ENCODE data around the gene MCEE. TPM values are rescaled to one million over a fixed set of nuclear protein-coding genes. Genes with fewer than 3 reads are reported as not detected.

MCEE gene
- total RNA-seq, 2 donors from 2014 or later: 5.8 to 10.6 TPM

DNA sequence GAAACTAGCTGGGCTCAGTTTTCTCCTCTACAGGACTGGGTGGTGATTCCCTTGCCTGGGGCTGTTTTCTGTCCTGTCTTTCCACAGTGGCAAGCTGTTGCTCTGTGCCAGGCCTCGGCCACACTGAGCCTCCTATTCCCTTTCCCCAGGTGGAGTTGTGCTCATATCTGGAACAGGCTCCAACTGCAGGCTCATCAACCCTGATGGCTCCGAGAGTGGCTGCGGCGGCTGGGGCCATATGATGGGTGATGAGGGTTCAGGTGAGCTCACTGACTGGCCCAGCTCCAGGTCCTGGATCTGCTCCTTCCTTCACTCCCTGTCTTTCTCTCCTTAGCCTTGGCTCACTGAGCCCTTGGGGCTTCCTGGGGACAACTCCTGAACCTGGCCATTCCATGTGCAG, 57.5 kb downstream of the MCEE start:
- ATAC-seq (ENCODE audit: insufficient number of reproducible peaks, low FRiP score, low read depth) (no peak), DNase-seq (ENCODE audit: low spot score) (no peak)
- Histone ChIP-seq H3K9me3 (no peaks in the 10 kb centered on the region), H3K36me3 (peaks cover 30% of the 10 kb centered on the region), H3K4me3 (no peak overlapping the region), H3K4me1 (ENCODE audit: control insufficient read depth in 1 of 2, low read depth in 2 of 2) (peaks cover 14 to 21% of the 10 kb centered on the region in 2 donors), H3K27me3 (replicated peaks; ENCODE audit: insufficient read depth) (no peaks in the 10 kb centered on the region), H3K27ac (peak overlapping the region in 1 of 2 donors; percentile 3)
- TF ChIP-seq, protein P1, sequence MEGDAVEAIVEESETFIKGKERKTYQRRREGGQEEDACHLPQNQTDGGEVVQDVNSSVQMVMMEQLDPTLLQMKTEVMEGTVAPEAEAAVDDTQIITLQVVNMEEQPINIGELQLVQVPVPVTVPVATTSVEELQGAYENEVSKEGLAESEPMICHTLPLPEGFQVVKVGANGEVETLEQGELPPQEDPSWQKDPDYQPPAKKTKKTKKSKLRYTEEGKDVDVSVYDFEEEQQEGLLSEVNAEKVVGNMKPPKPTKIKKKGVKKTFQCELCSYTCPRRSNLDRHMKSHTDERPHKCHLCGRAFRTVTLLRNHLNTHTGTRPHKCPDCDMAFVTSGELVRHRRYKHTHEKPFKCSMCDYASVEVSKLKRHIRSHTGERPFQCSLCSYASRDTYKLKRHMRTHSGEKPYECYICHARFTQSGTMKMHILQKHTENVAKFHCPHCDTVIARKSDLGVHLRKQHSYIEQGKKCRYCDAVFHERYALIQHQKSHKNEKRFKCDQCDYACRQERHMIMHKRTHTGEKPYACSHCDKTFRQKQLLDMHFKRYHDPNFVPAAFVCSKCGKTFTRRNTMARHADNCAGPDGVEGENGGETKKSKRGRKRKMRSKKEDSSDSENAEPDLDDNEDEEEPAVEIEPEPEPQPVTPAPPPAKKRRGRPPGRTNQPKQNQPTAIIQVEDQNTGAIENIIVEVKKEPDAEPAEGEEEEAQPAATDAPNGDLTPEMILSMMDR (IDR thresholded peaks at IDR 0.05): no peak

DNA sequence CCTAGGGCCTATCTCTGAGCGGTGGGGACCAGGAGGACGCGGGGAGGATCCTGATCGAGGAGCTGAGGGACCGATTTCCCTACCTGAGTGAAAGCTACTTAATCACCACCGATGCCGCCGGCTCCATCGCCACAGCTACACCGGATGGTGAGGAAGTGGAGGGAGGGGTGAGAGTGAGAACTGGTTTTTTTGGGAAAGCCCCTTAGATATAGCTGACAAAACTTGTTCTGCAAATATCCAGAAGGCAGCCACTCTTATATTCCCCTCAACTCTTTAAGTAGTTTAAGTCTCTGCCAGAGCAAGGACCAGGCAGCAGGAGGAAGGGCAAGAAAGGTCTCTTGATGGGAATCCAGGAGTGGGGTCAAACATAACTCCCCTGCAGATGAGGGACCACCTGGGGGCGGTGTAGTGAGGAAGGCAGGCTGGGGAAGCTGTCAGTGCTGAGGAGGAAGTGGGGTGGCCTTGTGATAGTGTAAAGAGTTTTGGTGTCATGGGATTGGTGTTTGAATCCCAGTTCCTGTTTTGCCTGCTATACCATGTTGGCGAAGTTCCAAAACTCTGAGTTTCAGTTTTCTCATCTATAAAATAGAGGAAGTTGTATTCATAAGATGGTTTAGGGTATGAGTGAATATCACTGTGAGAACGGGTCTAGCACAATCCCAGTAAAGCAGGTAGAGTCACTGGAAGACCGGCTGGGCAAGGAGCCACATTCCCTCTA, 58.2 kb downstream of the MCEE start:
- peaks cover 15 to 21% of the 10 kb centered on the region in 2 donors for H3K4me1 ChIP-seq (ENCODE audit: control insufficient read depth in 1 of 2, low read depth in 2 of 2)
- H3K4me3 ChIP-seq: peak overlapping the region; percentile 24
- DNase-seq (ENCODE audit: low spot score) (no peak), ATAC-seq (ENCODE audit: insufficient number of reproducible peaks, low FRiP score, low read depth) (no peak)
- TF ChIP-seq, protein P1 (IDR thresholded peaks at IDR 0.05): no peak
- H3K27ac ChIP-seq: peak overlapping the region in 1 of 2 donors; percentile 19
- peaks cover 25% of the 10 kb centered on the region for H3K36me3 ChIP-seq
- no peaks in the 10 kb centered on the region for H3K9me3 ChIP-seq
- no peaks in the 10 kb centered on the region for H3K27me3 ChIP-seq (replicated peaks; ENCODE audit: insufficient read depth)

DNA sequence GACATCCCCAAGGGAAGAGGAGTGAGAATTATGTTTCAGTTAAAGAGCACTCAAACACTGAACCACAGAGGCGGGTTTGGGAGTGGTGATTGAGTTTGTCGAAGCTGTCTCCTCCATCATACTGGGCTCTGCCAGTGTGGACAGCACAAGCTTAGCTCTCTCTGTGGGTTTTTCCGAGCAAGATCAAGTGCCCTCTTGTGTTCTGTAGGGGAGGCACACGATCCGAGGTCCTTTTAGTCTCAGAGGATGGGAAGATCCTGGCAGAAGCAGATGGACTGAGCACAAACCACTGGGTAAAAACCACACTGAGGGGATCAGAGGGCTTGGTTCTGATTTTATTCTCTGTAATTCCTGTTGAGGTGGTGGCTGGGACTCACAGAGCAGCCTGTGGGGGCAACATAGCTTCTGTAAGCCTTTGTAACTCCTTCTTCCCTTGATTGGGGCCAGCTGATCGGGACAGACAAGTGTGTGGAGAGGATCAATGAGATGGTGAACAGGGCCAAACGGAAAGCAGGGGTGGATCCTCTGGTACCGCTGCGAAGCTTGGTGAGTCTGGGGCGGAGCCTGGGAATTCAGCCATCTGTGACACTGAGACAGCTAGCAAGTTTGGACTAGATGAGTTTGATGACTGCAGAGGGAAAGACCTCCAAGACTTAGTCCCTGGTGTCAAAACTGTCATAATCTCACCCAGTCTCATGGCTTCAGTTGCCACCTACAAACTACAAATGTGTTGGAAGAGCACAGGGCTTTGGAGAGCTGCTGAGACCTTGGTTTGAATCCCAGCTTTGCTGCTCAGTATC, 59.5 kb downstream of the MCEE start:
- H3K27me3 ChIP-seq (replicated peaks; ENCODE audit: insufficient read depth): no peaks in the 10 kb centered on the region
- peaks cover 15 to 21% of the 10 kb centered on the region in 2 donors for H3K4me1 ChIP-seq (ENCODE audit: control insufficient read depth in 1 of 2, low read depth in 2 of 2)

GRCh38 chr2:71069376-71069775, 60.7 kb downstream of the MCEE start:
- DNase-seq (ENCODE audit: low spot score): no peak

More for the DNA sequence above, 59.5 kb downstream of the MCEE start:
- DNase-seq (ENCODE audit: low spot score): no peak
- no peak for ATAC-seq (ENCODE audit: insufficient number of reproducible peaks, low FRiP score, low read depth)
- no peaks in the 10 kb centered on the region for H3K9me3 ChIP-seq
- H3K36me3 ChIP-seq: peaks cover 23% of the 10 kb centered on the region
- peak overlapping the region; percentile 22 for H3K4me3 ChIP-seq
- H3K27ac ChIP-seq: no peak overlapping the region
- TF ChIP-seq, protein P1 (IDR thresholded peaks at IDR 0.05): no peak

More at GRCh38 chr2:71069376-71069775, 60.7 kb downstream of the MCEE start:
- Histone ChIP-seq H3K36me3 (peaks cover 14% of the 10 kb centered on the region), H3K27ac (no peak overlapping the region), H3K27me3 (replicated peaks; ENCODE audit: insufficient read depth) (no peaks in the 10 kb centered on the region), H3K9me3 (no peaks in the 10 kb centered on the region), H3K4me3 (peak overlapping the region; percentile 81), H3K4me1 (ENCODE audit: control insufficient read depth in 1 of 2, low read depth in 2 of 2) (peaks cover 15 to 21% of the 10 kb centered on the region in 2 donors)
- ATAC-seq (ENCODE audit: insufficient number of reproducible peaks, low FRiP score, low read depth): no peak
- TF ChIP-seq, protein P1 (IDR thresholded peaks at IDR 0.05): no peak

All from thoracic aorta (tissue), 2 donors.